HUES64 (cell line): ENCODE measurements around the gene HEATR3.

Experiments used
- H3K27ac ChIP-seq: 2 replicates; pipeline ENCODE4 v1.7.0; 2013; ENCODE audit warnings: low read depth, low read length, inconsistent platforms
- H3K27me3 ChIP-seq: 2 replicates; pipeline ENCODE4 v1.6.1; 2013; ENCODE audit warnings: mild to moderate bottlenecking, low read length; ENCODE audit not compliant: insufficient read depth
- H3K36me3 ChIP-seq: 2 replicates; pipeline ENCODE4 v1.6.1; 2013; ENCODE audit warnings: mild to moderate bottlenecking, low read length; ENCODE audit not compliant: insufficient read depth
- H3K4me1 ChIP-seq: 2 replicates; pipeline ENCODE4 v1.6.1; 2013; ENCODE audit warnings: mild to moderate bottlenecking, low read length, moderate library complexity; ENCODE audit not compliant: insufficient read depth
- H3K4me3 ChIP-seq: 2 replicates; pipeline ENCODE4 v1.5.1; 2013; ENCODE audit warnings: mild to moderate bottlenecking, low read length, moderate library complexity
- H3K9ac ChIP-seq: 2 replicates; pipeline ENCODE4 v1.6.1; 2013; ENCODE audit warnings: mild to moderate bottlenecking, low read depth, low read length
- H3K9me3 ChIP-seq: 2 replicates; pipeline ENCODE4 v1.6.1; 2013; ENCODE audit warnings: low read depth, low read length; ENCODE audit not compliant: insufficient read depth
- WGBS: fragments of 150-250, 120-280 bp; methylation state at CpG from one replicate; pipeline ENCODE4 v1.1.7; 2013; ENCODE audit warnings: missing lambda C conversion rate; 5-methylcytosine and 5-hydroxymethylcytosine counted together

Gene HEATR3

GRCh38 chr16:50079397-50080140 lies 13.8 kb downstream of the HEATR3 start:
- no peaks in the 10 kb centered on the region for H3K4me1 ChIP-seq
- no peak overlapping the region for H3K27ac ChIP-seq
- no peaks in the 10 kb centered on the region for H3K9me3 ChIP-seq
- WGBS, result 82% methylated on average over 9 of the region's 9 CpGs
- no peak overlapping the region for H3K4me3 ChIP-seq
- peaks cover 65% of the 10 kb centered on the region for H3K36me3 ChIP-seq
- no peak overlapping the region for H3K9ac ChIP-seq
- no peaks in the 10 kb centered on the region for H3K27me3 ChIP-seq

- WGBS, result 94% methylated on average over 6 of the region's 7 CpGs
These were observed 15.8 kb downstream of the HEATR3 start for GRCh38 chr16:50081428-50082018.

GRCh38 chr16:50083996-50084395 lies 18.2 kb downstream of the HEATR3 start:
- 97% methylated on average over 8 of the region's 8 CpGs for WGBS
- Histone ChIP-seq H3K36me3 (peaks cover 78% of the 10 kb centered on the region), H3K9ac (no peak overlapping the region), H3K9me3 (no peaks in the 10 kb centered on the region), H3K4me3 (no peak overlapping the region), H3K4me1 (no peaks in the 10 kb centered on the region), H3K27me3 (no peaks in the 10 kb centered on the region), H3K27ac (no peak overlapping the region)

More at GRCh38 chr16:50081428-50082018, 15.8 kb downstream of the HEATR3 start:
- no peak overlapping the region for H3K4me3 ChIP-seq
- H3K4me1 ChIP-seq, result no peaks in the 10 kb centered on the region
- peaks cover 74% of the 10 kb centered on the region for H3K36me3 ChIP-seq
- no peaks in the 10 kb centered on the region for H3K27me3 ChIP-seq
- no peak overlapping the region for H3K9ac ChIP-seq
- H3K27ac ChIP-seq, result no peak overlapping the region
- H3K9me3 ChIP-seq, result no peaks in the 10 kb centered on the region

- H3K9me3 ChIP-seq, result no peaks in the 10 kb centered on the region
- H3K9ac ChIP-seq, result no peak overlapping the region
- no peaks in the 10 kb centered on the region for H3K4me1 ChIP-seq
- H3K27me3 ChIP-seq, result no peaks in the 10 kb centered on the region
- no peak overlapping the region for H3K4me3 ChIP-seq
- H3K36me3 ChIP-seq, result peaks cover 78% of the 10 kb centered on the region
- no peak overlapping the region for H3K27ac ChIP-seq
- 96% methylated on average over 6 of the region's 6 CpGs for WGBS
These were observed 20.4 kb downstream of the HEATR3 start for GRCh38 chr16:50086176-50086575.

GRCh38 chr16:50088302-50088701 lies 22.5 kb downstream of the HEATR3 start:
- H3K9ac ChIP-seq, result no peak overlapping the region
- WGBS, result 96% methylated on average over 3 of the region's 3 CpGs
- no peaks in the 10 kb centered on the region for H3K4me1 ChIP-seq
- H3K9me3 ChIP-seq, result no peaks in the 10 kb centered on the region
- no peaks in the 10 kb centered on the region for H3K27me3 ChIP-seq
- H3K36me3 ChIP-seq, result peaks cover 73% of the 10 kb centered on the region
- H3K27ac ChIP-seq, result no peak overlapping the region
- H3K4me3 ChIP-seq, result no peak overlapping the region

- peaks cover 54% of the 10 kb centered on the region for H3K36me3 ChIP-seq
- WGBS, result 96% methylated on average over 6 of the region's 6 CpGs
- no peak overlapping the region for H3K9ac ChIP-seq
- no peaks in the 10 kb centered on the region for H3K4me1 ChIP-seq
- no peak overlapping the region for H3K27ac ChIP-seq
- no peaks in the 10 kb centered on the region for H3K9me3 ChIP-seq
- no peaks in the 10 kb centered on the region for H3K27me3 ChIP-seq
- no peak overlapping the region for H3K4me3 ChIP-seq
These were observed 27.1 kb downstream of the HEATR3 start for GRCh38 chr16:50092891-50093290.

- no peaks in the 10 kb centered on the region for H3K9me3 ChIP-seq
- no peaks in the 10 kb centered on the region for H3K27me3 ChIP-seq
- WGBS, result 95% methylated on average over 12 of the region's 12 CpGs
- no peak overlapping the region for H3K27ac ChIP-seq
- no peak overlapping the region for H3K4me3 ChIP-seq
- H3K4me1 ChIP-seq, result no peaks in the 10 kb centered on the region
- H3K9ac ChIP-seq, result no peak overlapping the region
- peaks cover 49% of the 10 kb centered on the region for H3K36me3 ChIP-seq
These were observed 28.1 kb downstream of the HEATR3 start for GRCh38 chr16:50093607-50094539.

GRCh38 chr16:50096791-50097190 lies 31.0 kb downstream of the HEATR3 start:
- Histone ChIP-seq H3K4me1 (no peaks in the 10 kb centered on the region), H3K36me3 (peaks cover 58% of the 10 kb centered on the region), H3K9me3 (no peaks in the 10 kb centered on the region), H3K27ac (no peak overlapping the region), H3K27me3 (no peaks in the 10 kb centered on the region), H3K4me3 (no peak overlapping the region), H3K9ac (no peak overlapping the region)
- 90% methylated on average over 3 of the region's 3 CpGs for WGBS

- Histone ChIP-seq H3K27ac (no peak overlapping the region), H3K4me1 (no peaks in the 10 kb centered on the region), H3K9ac (no peak overlapping the region), H3K9me3 (no peaks in the 10 kb centered on the region), H3K36me3 (peaks cover 76% of the 10 kb centered on the region), H3K4me3 (no peak overlapping the region), H3K27me3 (no peaks in the 10 kb centered on the region)
- WGBS, result 96% methylated on average over 5 of the region's 6 CpGs
These were observed 34.3 kb downstream of the HEATR3 start for GRCh38 chr16:50099957-50100648.

GRCh38 chr16:50102051-50102746 lies 36.4 kb downstream of the HEATR3 start:
- Histone ChIP-seq H3K36me3 (peaks cover 75% of the 10 kb centered on the region), H3K9me3 (no peaks in the 10 kb centered on the region), H3K27ac (no peak overlapping the region), H3K4me1 (no peaks in the 10 kb centered on the region), H3K9ac (no peak overlapping the region), H3K27me3 (no peaks in the 10 kb centered on the region), H3K4me3 (no peak overlapping the region)
- WGBS, result 98% methylated on average over 6 of the region's 6 CpGs
